Measurements from ENCODE around the gene MRGPRE. TPM values are rescaled to one million over a fixed set of nuclear protein-coding genes. Genes with fewer than 3 reads are reported as not detected.

The MRGPRE gene
- total and polyA plus RNA-seq, 3 experiments from 2014 or later: not detected

DNA sequence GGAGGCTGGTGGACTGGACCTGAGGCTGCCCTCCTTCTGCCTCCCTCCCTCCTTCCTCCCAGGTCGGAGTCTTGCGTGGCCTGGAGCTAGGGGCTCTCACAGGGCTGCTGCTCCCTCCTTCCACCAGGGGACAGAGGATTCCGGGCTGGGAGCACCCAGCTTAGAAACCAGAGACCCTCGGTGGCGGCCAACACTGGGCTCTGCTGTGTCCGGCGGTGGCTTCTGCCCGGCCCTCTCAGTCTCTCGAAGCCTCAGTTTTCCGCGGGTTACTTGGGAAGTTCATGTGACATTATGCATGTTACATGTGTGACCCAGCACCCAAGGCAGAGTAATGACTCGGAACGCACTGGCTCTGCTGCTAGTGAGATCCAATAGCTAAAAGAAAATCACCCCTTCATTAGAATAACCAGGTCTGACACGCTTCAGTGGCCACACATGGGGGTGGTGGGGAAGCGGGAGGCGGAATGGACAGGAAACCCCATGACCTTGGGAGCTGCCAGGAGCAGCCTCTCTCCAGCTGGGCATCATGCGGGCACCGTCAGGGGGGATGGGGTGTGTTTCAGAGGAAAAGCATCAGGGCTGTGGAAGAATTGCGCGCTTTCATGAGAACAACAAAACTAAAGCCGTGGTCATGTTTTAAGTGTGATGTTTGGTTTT is 7.7 kb downstream of the MRGPRE start:
- ChIA-PET CTCF (interaction anchor here (0.5 kb wide), 1 partner anchor 1322 kb away, joined by 3 read pairs; no protein-coding TSS in a partner anchor), POLR2A (no interaction called here)
- Mint-ChIP-seq H3K9me3 (peaks cover 0 to 2% (median 0%) of the 10 kb centered on the region in 5 donors), H3K27me3 (peaks cover 10 to 35% of the 10 kb centered on the region in 2 donors), H3K4me3 (no peak overlapping the region), H3K4me1 (peaks cover 0 to 8% (median 3%) of the 10 kb centered on the region in 3 donors), H3K36me3 (no peaks in the 10 kb centered on the region), H3K27ac (no peak overlapping the region)
- H3K27ac ChIP-seq (ENCODE audit: low read depth, low read length): no peak overlapping the region
- no peaks in the 10 kb centered on the region for H3K4me1 ChIP-seq (ENCODE audit: insufficient read depth, low read length)
- no peak for DNase-seq
- no peak overlapping the region for H3K4me3 ChIP-seq (ENCODE audit: low read length)
- H3K9me3 ChIP-seq (ENCODE audit: low read length): no peaks in the 10 kb centered on the region
- no peaks in the 10 kb centered on the region for H3K27me3 ChIP-seq (ENCODE audit: insufficient read depth, low read length, poor library complexity, severe bottlenecking)
- no peaks in the 10 kb centered on the region for H3K36me3 ChIP-seq (ENCODE audit: insufficient read depth, low read length)

- Histone ChIP-seq H3K9me3 (ENCODE audit: low read length) (no peaks in the 10 kb centered on the region), H3K36me3 (ENCODE audit: insufficient read depth, low read length) (no peaks in the 10 kb centered on the region), H3K4me1 (ENCODE audit: insufficient read depth, low read length) (no peaks in the 10 kb centered on the region), H3K27ac (ENCODE audit: low read depth, low read length) (no peak overlapping the region), H3K4me3 (ENCODE audit: low read length) (no peak overlapping the region), H3K27me3 (ENCODE audit: insufficient read depth, low read length, poor library complexity, severe bottlenecking) (no peaks in the 10 kb centered on the region)
- ChIA-PET POLR2A (no interaction called here), CTCF (interaction anchor here (0.5 kb wide), 1 partner anchor 1322 kb away, joined by 3 read pairs; no protein-coding TSS in a partner anchor)
- H3K4me1 Mint-ChIP-seq: peaks cover 0 to 8% (median 3%) of the 10 kb centered on the region in 3 donors
- no peak overlapping the region for H3K4me3 Mint-ChIP-seq
- no peaks in the 10 kb centered on the region for H3K36me3 Mint-ChIP-seq
- peaks cover 10 to 36% of the 10 kb centered on the region in 2 donors for H3K27me3 Mint-ChIP-seq
- H3K9me3 Mint-ChIP-seq: peaks cover 0 to 2% (median 0%) of the 10 kb centered on the region in 5 donors
- DNase-seq: no peak
- no peak overlapping the region for H3K27ac Mint-ChIP-seq
These were observed 8.3 kb downstream of the MRGPRE start for GRCh38 chr11:3223932-3224381.

DNA sequence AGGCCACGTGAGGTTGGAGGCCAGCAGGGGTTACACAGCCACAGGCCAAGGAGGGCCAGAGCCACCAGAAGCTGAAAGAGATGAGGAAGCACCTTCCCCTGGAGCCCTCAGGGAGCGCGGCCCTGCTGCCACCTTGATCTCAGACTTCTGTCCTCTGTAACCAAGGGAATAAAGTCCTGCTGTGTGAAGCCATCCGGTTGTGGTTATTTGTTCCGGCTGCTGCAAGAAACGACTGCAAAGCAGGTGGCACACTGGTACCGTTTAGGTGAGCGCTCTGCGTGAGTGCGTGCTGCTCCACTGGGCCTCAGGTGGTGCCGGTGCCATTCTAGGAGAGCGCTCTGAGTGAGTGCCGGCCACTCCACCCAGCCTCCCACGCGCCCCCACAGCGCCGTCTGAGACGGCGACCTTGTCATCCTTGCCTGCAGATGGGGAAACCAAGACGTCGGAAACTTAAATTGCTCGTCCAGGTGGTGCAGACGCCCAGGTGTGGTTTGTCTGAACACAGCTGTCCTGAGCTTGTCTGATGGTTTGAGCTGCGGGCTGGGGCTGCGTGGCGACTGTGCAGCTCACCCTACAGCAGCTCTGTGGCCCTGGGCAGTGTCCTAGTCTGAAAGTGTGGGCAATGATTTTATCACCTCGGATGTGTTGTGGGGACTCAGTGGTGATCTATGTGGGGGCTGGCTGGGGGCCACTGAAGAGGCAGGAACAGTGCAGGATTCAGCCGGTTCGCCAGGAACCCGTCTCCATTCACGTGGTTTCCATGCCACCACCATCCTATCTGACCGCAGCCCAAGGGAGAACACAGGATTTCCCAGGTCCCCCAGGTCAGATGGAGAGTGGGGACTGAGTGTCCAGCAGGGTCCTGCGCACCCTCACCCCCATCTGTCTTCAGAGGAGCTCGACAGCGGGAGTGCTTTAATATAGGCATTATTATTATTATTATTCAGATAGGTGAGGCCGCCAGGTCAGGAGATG is 9.0 kb downstream of the MRGPRE start:
- H3K36me3 ChIP-seq (ENCODE audit: insufficient read depth, low read length): no peaks in the 10 kb centered on the region
- H3K9me3 Mint-ChIP-seq: peaks cover 0 to 2% (median 0%) of the 10 kb centered on the region in 5 donors
- peaks cover 10 to 36% of the 10 kb centered on the region in 2 donors for H3K27me3 Mint-ChIP-seq
- no peaks in the 10 kb centered on the region for H3K9me3 ChIP-seq (ENCODE audit: low read length)
- no peaks in the 10 kb centered on the region for H3K4me1 ChIP-seq (ENCODE audit: insufficient read depth, low read length)
- no peaks in the 10 kb centered on the region for H3K27me3 ChIP-seq (ENCODE audit: insufficient read depth, low read length, poor library complexity, severe bottlenecking)
- H3K4me1 Mint-ChIP-seq: peaks cover 0 to 8% (median 3%) of the 10 kb centered on the region in 3 donors
- H3K4me3 Mint-ChIP-seq: peak overlapping the region in 3 of 7 donors; percentile 20 to 51 (median 33)
- no peak overlapping the region for H3K27ac Mint-ChIP-seq
- no peak for DNase-seq
- no peak overlapping the region for H3K27ac ChIP-seq (ENCODE audit: low read depth, low read length)
- POLR2A ChIA-PET: no interaction called here
- H3K36me3 Mint-ChIP-seq: no peaks in the 10 kb centered on the region
- H3K4me3 ChIP-seq (ENCODE audit: low read length): no peak overlapping the region
- CTCF ChIA-PET: no interaction called here

- no peak for DNase-seq
- Mint-ChIP-seq H3K27ac (no peak overlapping the region), H3K27me3 (peaks cover 11 to 36% of the 10 kb centered on the region in 2 donors), H3K4me3 (no peak overlapping the region), H3K36me3 (no peaks in the 10 kb centered on the region), H3K4me1 (peaks cover 0 to 8% (median 3%) of the 10 kb centered on the region in 3 donors), H3K9me3 (no peaks in the 10 kb centered on the region)
- no peak overlapping the region for H3K4me3 ChIP-seq (ENCODE audit: low read length)
- H3K4me1 ChIP-seq (ENCODE audit: insufficient read depth, low read length): no peaks in the 10 kb centered on the region
- H3K9me3 ChIP-seq (ENCODE audit: low read length): no peaks in the 10 kb centered on the region
- H3K27me3 ChIP-seq (ENCODE audit: insufficient read depth, low read length, poor library complexity, severe bottlenecking): no peaks in the 10 kb centered on the region
- POLR2A ChIA-PET: no interaction called here
- H3K36me3 ChIP-seq (ENCODE audit: insufficient read depth, low read length): no peaks in the 10 kb centered on the region
- CTCF ChIA-PET: no interaction called here
- no peak overlapping the region for H3K27ac ChIP-seq (ENCODE audit: low read depth, low read length)
These were observed 10.0 kb downstream of the MRGPRE start for GRCh38 chr11:3222003-3222855.

- H3K27ac Mint-ChIP-seq: no peak overlapping the region
- no peak overlapping the region for H3K4me3 Mint-ChIP-seq
- ChIA-PET POLR2A (no interaction called here), CTCF (no interaction called here)
- H3K36me3 Mint-ChIP-seq: no peaks in the 10 kb centered on the region
- Histone ChIP-seq H3K36me3 (ENCODE audit: insufficient read depth, low read length) (no peaks in the 10 kb centered on the region), H3K9me3 (ENCODE audit: low read length) (no peaks in the 10 kb centered on the region), H3K27ac (ENCODE audit: low read depth, low read length) (no peak overlapping the region), H3K4me1 (ENCODE audit: insufficient read depth, low read length) (no peaks in the 10 kb centered on the region), H3K27me3 (ENCODE audit: insufficient read depth, low read length, poor library complexity, severe bottlenecking) (no peaks in the 10 kb centered on the region), H3K4me3 (ENCODE audit: low read length) (no peak overlapping the region)
- H3K27me3 Mint-ChIP-seq: peaks cover 11 to 36% of the 10 kb centered on the region in 2 donors
- DNase-seq: no peak
- H3K4me1 Mint-ChIP-seq: peaks cover 0 to 11% (median 8%) of the 10 kb centered on the region in 3 donors
- no peaks in the 10 kb centered on the region for H3K9me3 Mint-ChIP-seq
These were observed 10.7 kb downstream of the MRGPRE start for GRCh38 chr11:3221408-3222002.

GRCh38 chr11:3220521-3221407 is 11.5 kb downstream of the MRGPRE start:
- Histone ChIP-seq H3K27ac (ENCODE audit: low read depth, low read length) (no peak overlapping the region), H3K9me3 (ENCODE audit: low read length) (no peaks in the 10 kb centered on the region), H3K27me3 (ENCODE audit: insufficient read depth, low read length, poor library complexity, severe bottlenecking) (no peaks in the 10 kb centered on the region), H3K4me1 (ENCODE audit: insufficient read depth, low read length) (no peaks in the 10 kb centered on the region), H3K4me3 (ENCODE audit: low read length) (no peak overlapping the region), H3K36me3 (ENCODE audit: insufficient read depth, low read length) (no peaks in the 10 kb centered on the region)
- Mint-ChIP-seq H3K9me3 (no peaks in the 10 kb centered on the region), H3K27me3 (peaks cover 16 to 36% of the 10 kb centered on the region in 2 donors), H3K36me3 (no peaks in the 10 kb centered on the region), H3K4me1 (peaks cover 0 to 11% (median 8%) of the 10 kb centered on the region in 3 donors), H3K4me3 (no peak overlapping the region), H3K27ac (no peak overlapping the region)
- no peak for DNase-seq
- CTCF ChIA-PET: no interaction called here
- POLR2A ChIA-PET: no interaction called here

- H3K27me3 Mint-ChIP-seq: peaks cover 18 to 38% of the 10 kb centered on the region in 2 donors
- H3K27ac Mint-ChIP-seq: no peak overlapping the region
- Histone ChIP-seq H3K4me3 (ENCODE audit: low read length) (no peak overlapping the region), H3K9me3 (ENCODE audit: low read length) (no peaks in the 10 kb centered on the region), H3K4me1 (ENCODE audit: insufficient read depth, low read length) (no peaks in the 10 kb centered on the region), H3K27ac (ENCODE audit: low read depth, low read length) (no peak overlapping the region), H3K27me3 (ENCODE audit: insufficient read depth, low read length, poor library complexity, severe bottlenecking) (no peaks in the 10 kb centered on the region), H3K36me3 (ENCODE audit: insufficient read depth, low read length) (no peaks in the 10 kb centered on the region)
- H3K4me3 Mint-ChIP-seq: no peak overlapping the region
- H3K4me1 Mint-ChIP-seq: peaks cover 0 to 11% (median 8%) of the 10 kb centered on the region in 3 donors
- H3K9me3 Mint-ChIP-seq: no peaks in the 10 kb centered on the region
- ChIA-PET POLR2A (no interaction called here), CTCF (no interaction called here)
- DNase-seq: peak in 1 of 5 donors; percentile 38
- H3K36me3 Mint-ChIP-seq: no peaks in the 10 kb centered on the region
These were observed 12.1 kb downstream of the MRGPRE start for GRCh38 chr11:3220101-3220500.

Measured in CD8-positive, alpha-beta memory T cell (primary cell).